Mononuclear cell (primary cell): ENCODE measurements around the gene CHID1. TPM values are rescaled to one million over a fixed set of nuclear protein-coding genes. Genes with fewer than 3 reads are reported as not detected.

Experiments used
- H3K27me3 ChIP-seq: 2 replicates; pipeline ENCODE4 v1.6.0; 2011; ENCODE audit warnings: low read length, control low read depth; ENCODE audit not compliant: insufficient read depth
- H3K4me1 ChIP-seq: 2 replicates; pipeline ENCODE4 v1.5.1; 2011; ENCODE audit warnings: mild to moderate bottlenecking, low read length, control low read depth; ENCODE audit not compliant: insufficient read depth
- H3K4me3 ChIP-seq: 2 replicates; pipeline ENCODE4 v1.5.1; 2011; ENCODE audit warnings: mild to moderate bottlenecking, low read length, moderate library complexity
- H3K9me3 ChIP-seq: 2 replicates; pipeline ENCODE4 v1.5.1; 2011; ENCODE audit warnings: low read depth, mild to moderate bottlenecking, control low read depth, low read length
- total RNA-seq: library from RNA; depleted of rRNA; stranded (reverse); fragments of >200 nt; gene quantifications from one replicate; pipeline ENCODE4 v1.2.3, GENCODE V29; 2012

The CHID1 gene
- total RNA-seq, 1 donor = 8.2 TPM

GRCh38 chr11:889257-889656, 21.4 kb downstream of the CHID1 start:
- no peaks in the 10 kb centered on the region for H3K4me1 ChIP-seq
- H3K4me3 ChIP-seq = no peak overlapping the region
- no peaks in the 10 kb centered on the region for H3K27me3 ChIP-seq
- H3K9me3 ChIP-seq = no peaks in the 10 kb centered on the region

GRCh38 chr11:888310-889212, 22.0 kb downstream of the CHID1 start:
- Histone ChIP-seq H3K27me3 (no peaks in the 10 kb centered on the region), H3K4me1 (no peaks in the 10 kb centered on the region), H3K9me3 (no peaks in the 10 kb centered on the region), H3K4me3 (no peak overlapping the region)

GRCh38 chr11:887589-887988, 23.0 kb downstream of the CHID1 start:
- H3K4me1 ChIP-seq = no peaks in the 10 kb centered on the region
- no peak overlapping the region for H3K4me3 ChIP-seq
- no peaks in the 10 kb centered on the region for H3K9me3 ChIP-seq
- H3K27me3 ChIP-seq = no peaks in the 10 kb centered on the region

GRCh38 chr11:886568-886967, 24.0 kb downstream of the CHID1 start:
- no peaks in the 10 kb centered on the region for H3K27me3 ChIP-seq
- no peaks in the 10 kb centered on the region for H3K9me3 ChIP-seq
- H3K4me3 ChIP-seq = no peak overlapping the region
- H3K4me1 ChIP-seq = no peaks in the 10 kb centered on the region

- H3K9me3 ChIP-seq = no peaks in the 10 kb centered on the region
- H3K4me1 ChIP-seq = no peaks in the 10 kb centered on the region
- no peaks in the 10 kb centered on the region for H3K27me3 ChIP-seq
- H3K4me3 ChIP-seq = no peak overlapping the region
These were observed 26.0 kb downstream of the CHID1 start for GRCh38 chr11:884578-885070.

DNA sequence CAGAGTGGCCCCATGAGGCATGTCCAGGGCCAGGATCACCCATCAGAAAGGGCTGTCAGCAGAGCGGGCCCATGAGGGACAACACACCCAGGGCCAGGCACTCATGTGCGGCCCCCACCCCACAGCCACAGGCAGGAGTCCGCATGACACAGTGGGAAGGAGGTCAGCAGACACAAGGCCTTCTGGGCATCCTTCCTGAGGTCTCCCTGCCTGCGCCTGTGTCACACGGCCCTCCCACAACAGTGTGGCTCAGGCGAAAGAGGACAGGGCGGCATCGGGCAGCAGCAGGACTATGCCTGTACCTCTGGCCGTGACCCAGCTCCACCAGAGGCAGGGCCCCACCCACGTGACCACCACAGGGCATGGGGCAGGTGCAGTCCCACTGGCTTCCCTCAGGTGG, 27.1 kb downstream of the CHID1 start:
- Histone ChIP-seq H3K4me3 (no peak overlapping the region), H3K4me1 (no peaks in the 10 kb centered on the region), H3K9me3 (no peaks in the 10 kb centered on the region), H3K27me3 (no peaks in the 10 kb centered on the region)

DNA sequence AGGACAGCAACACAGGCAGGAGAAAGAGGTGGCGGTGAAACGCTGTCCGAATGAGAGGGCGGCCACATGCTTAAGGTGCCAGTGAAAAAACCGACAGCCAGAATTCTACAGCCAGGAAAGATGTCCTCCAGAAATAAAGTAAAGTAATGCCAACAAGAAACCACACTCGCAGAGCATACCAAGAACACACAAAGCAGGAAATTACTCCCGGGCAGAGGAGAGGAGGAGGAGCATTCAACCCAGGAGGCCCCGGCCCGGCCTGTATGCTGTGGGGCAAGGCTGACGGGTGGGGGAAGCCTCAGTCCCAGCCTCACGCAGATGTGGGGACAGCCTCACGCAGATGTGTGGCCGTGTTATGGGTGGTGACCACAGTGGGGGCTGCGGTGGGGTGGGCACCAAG, 28.0 kb downstream of the CHID1 start:
- Histone ChIP-seq H3K9me3 (no peaks in the 10 kb centered on the region), H3K4me3 (no peak overlapping the region), H3K27me3 (no peaks in the 10 kb centered on the region), H3K4me1 (no peaks in the 10 kb centered on the region)

DNA sequence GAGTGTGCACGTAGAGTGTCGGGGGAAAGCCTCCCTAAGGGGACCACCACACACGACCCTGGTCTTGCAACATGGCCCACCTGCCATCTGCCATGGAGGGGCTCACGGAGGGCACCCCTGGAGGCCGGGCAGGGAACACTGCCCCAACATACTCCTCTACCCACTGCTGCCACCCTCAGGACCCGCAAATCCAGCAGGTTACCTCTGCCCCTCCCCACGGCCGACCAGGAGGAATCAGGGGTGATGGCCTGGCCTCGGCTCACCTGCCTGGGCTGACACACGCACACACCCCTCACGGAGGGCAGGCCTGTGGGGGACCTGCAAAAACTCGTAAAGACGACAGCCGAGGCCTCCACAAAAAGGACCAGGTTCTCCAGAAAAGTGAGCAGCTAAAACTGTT, 30.2 kb downstream of the CHID1 start:
- H3K4me1 ChIP-seq = no peaks in the 10 kb centered on the region
- no peaks in the 10 kb centered on the region for H3K9me3 ChIP-seq
- no peak overlapping the region for H3K4me3 ChIP-seq
- H3K27me3 ChIP-seq = no peaks in the 10 kb centered on the region

DNA sequence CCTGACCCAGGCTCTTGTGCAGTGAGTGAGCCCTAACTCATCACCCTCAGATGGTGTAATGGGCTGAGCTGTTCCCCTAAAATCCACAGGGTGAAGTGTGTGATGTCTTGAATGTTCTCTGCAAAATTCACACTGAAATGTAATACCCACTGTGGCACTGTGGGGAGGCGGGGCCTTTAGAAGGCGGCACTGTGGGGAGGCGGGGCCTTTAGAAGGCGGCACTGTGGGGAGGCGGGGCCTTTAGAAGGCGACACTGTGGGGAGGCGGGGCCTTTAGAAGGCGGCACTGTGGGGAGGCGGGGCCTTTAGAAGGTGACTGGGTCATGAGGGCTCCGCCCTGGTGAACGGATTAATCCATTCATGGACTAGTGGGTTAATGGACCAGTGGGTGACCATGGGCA, 33.0 kb downstream of the CHID1 start:
- Histone ChIP-seq H3K4me1 (no peaks in the 10 kb centered on the region), H3K4me3 (no peak overlapping the region), H3K9me3 (no peaks in the 10 kb centered on the region), H3K27me3 (no peaks in the 10 kb centered on the region)

DNA sequence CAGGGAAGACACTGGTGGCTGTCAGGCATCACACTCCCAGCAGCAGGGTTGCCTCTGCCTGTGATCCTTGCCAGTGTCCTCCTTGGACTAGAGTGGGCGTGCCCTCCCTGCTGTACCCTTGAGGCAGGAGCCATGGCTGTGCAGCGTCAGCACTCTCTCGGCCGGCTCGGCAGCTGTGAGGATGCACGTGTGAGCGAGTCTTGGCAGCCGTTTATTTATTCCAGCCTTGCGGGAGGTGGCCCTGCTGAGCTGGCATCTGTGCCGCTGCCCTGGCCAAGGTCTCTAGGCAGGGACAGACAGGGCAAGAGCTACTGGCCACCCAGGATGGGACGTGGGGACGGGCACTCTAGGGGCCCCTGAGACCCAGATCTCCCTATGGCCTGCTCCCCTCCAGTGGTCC, 34.1 kb downstream of the CHID1 start:
- H3K4me3 ChIP-seq = no peak overlapping the region
- no peaks in the 10 kb centered on the region for H3K4me1 ChIP-seq
- no peaks in the 10 kb centered on the region for H3K9me3 ChIP-seq
- H3K27me3 ChIP-seq = no peaks in the 10 kb centered on the region

- Histone ChIP-seq H3K27me3 (no peaks in the 10 kb centered on the region), H3K4me3 (no peak overlapping the region), H3K4me1 (no peaks in the 10 kb centered on the region)
These were observed 34.8 kb downstream of the CHID1 start for GRCh38 chr11:875769-876301.

DNA sequence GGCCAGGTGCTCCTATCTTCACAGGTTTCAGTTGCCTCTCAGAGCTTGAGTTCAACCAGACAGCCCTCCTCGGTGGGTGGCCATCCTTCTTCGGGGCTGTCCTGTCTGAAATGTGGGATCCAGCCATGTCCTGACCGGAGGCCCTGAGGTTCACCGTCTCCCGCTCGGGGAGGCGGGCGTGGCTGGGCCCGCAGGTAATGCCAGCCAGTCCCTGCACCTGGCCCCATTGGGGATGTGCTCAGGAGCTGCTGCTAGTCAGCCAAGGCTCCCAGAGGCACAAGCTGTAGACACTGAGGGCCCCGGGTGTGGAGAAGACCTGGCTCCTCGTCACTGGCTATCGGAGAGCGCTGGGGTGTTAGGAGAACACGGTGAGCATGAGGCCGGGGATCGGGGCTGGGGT, 35.4 kb downstream of the CHID1 start:
- H3K9me3 ChIP-seq = no peaks in the 10 kb centered on the region
- no peaks in the 10 kb centered on the region for H3K27me3 ChIP-seq
- no peak overlapping the region for H3K4me3 ChIP-seq
- no peaks in the 10 kb centered on the region for H3K4me1 ChIP-seq

More at GRCh38 chr11:875769-876301, 34.8 kb downstream of the CHID1 start:
- no peaks in the 10 kb centered on the region for H3K9me3 ChIP-seq

- H3K9me3 ChIP-seq = no peaks in the 10 kb centered on the region
- no peaks in the 10 kb centered on the region for H3K4me1 ChIP-seq
- H3K27me3 ChIP-seq = no peaks in the 10 kb centered on the region
- H3K4me3 ChIP-seq = no peak overlapping the region
These were observed 36.9 kb downstream of the CHID1 start for GRCh38 chr11:873706-874105.

- no peaks in the 10 kb centered on the region for H3K9me3 ChIP-seq
- no peak overlapping the region for H3K4me3 ChIP-seq
- H3K27me3 ChIP-seq = no peaks in the 10 kb centered on the region
- no peaks in the 10 kb centered on the region for H3K4me1 ChIP-seq
These were observed 37.8 kb downstream of the CHID1 start for GRCh38 chr11:872799-873198.

GRCh38 chr11:871472-871871, 39.1 kb downstream of the CHID1 start:
- Histone ChIP-seq H3K4me3 (no peak overlapping the region), H3K27me3 (no peaks in the 10 kb centered on the region), H3K9me3 (no peaks in the 10 kb centered on the region), H3K4me1 (no peaks in the 10 kb centered on the region)

DNA sequence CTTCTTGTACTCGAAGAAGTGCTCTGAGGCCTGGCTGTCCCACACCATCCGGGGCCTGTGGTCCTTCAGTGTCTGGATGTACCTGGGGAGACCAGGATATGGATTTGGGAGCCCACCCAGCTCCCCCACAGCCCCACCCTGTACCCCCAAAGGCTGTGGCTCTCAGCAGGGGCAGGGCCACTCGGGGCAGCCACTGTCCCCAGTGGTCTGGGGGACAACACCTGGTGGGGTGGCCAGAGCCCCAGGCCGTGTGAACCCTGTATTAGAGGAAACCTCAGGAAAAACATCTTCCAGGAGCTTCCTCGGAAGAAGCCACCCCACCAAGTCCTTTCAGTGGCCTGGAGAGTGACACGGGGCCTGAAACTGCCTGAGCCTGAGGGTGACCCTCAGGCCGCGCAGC, 40.2 kb downstream of the CHID1 start:
- H3K27me3 ChIP-seq = no peaks in the 10 kb centered on the region
- H3K4me1 ChIP-seq = no peaks in the 10 kb centered on the region
- no peaks in the 10 kb centered on the region for H3K9me3 ChIP-seq
- no peak overlapping the region for H3K4me3 ChIP-seq
